Measurements from ENCODE around the gene PDCD1. TPM values are rescaled to one million over a fixed set of nuclear protein-coding genes. Genes with fewer than 3 reads are reported as not detected.

PDCD1 gene
- total RNA-seq, 3 donors from 2014 or later (not counting 1 experiment from before 2014, with no cell fraction given): 0.45 TPM; not detected in 2

DNA sequence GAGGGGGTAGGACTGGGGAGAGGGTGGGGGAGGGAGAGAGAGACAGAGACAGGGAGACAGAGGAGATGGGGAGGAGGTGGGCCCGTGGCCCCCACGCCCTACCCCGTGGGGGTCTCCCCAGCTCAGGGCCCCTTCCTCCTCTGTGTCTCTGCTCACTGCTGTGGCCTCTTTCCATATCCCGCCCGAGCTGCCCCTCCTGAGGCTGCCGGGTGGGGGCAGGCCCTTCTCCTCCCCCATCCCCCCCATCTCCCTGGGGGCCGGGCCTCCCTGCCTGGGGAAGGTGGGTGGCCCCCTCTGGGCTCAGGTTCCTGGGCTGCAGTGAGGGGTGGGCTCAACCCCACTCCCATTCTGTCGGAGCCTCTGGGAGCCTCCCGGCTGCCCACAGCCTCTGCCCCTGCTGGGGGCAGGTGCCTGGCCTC, 332 bp upstream of the PDCD1 start:
- peaks cover 8% of the 10 kb centered on the region for H3K27me3 ChIP-seq (ENCODE audit: control insufficient read depth, insufficient read depth, low read length)
- peak overlapping the region; percentile 63 for H3K27ac ChIP-seq (ENCODE audit: low read length)
- Mint-ChIP-seq H3K4me1 (peaks cover 8 to 36% of the 10 kb centered on the region in 2 donors), H3K9me3 (no peaks in the 10 kb centered on the region), H3K4me3 (no peak overlapping the region), H3K27ac (no peak overlapping the region), H3K27me3 (ENCODE audit: low read depth in 2 of 2) (peaks cover 0 to 21% of the 10 kb centered on the region in 2 donors), H3K36me3 (no peaks in the 10 kb centered on the region)
- TF ChIP-seq, protein P1, sequence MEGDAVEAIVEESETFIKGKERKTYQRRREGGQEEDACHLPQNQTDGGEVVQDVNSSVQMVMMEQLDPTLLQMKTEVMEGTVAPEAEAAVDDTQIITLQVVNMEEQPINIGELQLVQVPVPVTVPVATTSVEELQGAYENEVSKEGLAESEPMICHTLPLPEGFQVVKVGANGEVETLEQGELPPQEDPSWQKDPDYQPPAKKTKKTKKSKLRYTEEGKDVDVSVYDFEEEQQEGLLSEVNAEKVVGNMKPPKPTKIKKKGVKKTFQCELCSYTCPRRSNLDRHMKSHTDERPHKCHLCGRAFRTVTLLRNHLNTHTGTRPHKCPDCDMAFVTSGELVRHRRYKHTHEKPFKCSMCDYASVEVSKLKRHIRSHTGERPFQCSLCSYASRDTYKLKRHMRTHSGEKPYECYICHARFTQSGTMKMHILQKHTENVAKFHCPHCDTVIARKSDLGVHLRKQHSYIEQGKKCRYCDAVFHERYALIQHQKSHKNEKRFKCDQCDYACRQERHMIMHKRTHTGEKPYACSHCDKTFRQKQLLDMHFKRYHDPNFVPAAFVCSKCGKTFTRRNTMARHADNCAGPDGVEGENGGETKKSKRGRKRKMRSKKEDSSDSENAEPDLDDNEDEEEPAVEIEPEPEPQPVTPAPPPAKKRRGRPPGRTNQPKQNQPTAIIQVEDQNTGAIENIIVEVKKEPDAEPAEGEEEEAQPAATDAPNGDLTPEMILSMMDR (IDR thresholded peaks at IDR 0.05): no peak
- H3K9me3 ChIP-seq (ENCODE audit: control insufficient read depth, insufficient read depth, low read length): no peaks in the 10 kb centered on the region
- H3K4me1 ChIP-seq (ENCODE audit: control insufficient read depth, insufficient read depth, low read length): peaks cover 47% of the 10 kb centered on the region
- no peaks in the 10 kb centered on the region for H3K36me3 ChIP-seq (ENCODE audit: control insufficient read depth, insufficient read depth, low read length)
- 26% methylated on average over 9 of the region's 9 CpGs for WGBS (ENCODE audit: insufficient coverage)
- no peak for DNase-seq
- intact Hi-C loops (cut with micrococcal nuclease): no loop called here
- ATAC-seq: no peak
- no peak overlapping the region for H3K4me3 ChIP-seq (ENCODE audit: low read length)

DNA sequence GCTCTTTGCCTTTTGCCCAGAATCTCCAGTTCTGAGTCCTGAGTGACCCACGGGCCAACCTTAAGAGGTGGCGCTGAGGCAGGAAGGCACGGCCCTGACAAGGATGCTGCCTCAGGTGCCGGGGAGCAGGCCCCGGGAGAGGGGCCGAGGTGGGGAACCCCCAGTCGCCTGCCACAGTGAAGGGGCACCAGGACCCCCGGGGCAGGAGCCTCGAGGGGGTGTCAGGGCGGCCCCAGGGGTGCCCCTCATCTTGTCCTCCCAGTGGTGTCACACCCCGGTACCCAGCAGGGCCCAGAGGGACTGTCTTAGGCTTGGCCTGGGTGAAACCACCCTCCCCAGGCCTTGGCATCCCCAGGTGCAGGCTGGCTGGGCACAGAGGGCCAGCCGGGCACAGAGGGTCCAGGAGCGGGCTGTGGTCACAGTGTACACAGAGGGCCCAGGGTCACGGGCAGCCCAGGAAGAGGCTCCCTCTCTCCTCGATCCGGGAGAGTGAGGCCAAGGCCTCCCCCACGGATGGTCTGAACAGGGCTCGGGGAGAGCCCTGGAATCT, 1.0 kb downstream of the PDCD1 start:
- TF ChIP-seq, protein P1 (IDR thresholded peaks at IDR 0.05): no peak
- Mint-ChIP-seq H3K27me3 (ENCODE audit: low read depth in 2 of 2) (peaks cover 0 to 18% of the 10 kb centered on the region in 2 donors), H3K4me1 (peaks cover 0 to 26% of the 10 kb centered on the region in 2 donors), H3K36me3 (no peaks in the 10 kb centered on the region), H3K9me3 (no peaks in the 10 kb centered on the region), H3K27ac (no peak overlapping the region), H3K4me3 (no peak overlapping the region)
- intact Hi-C loops (cut with micrococcal nuclease): no loop called here
- Histone ChIP-seq H3K36me3 (ENCODE audit: control insufficient read depth, insufficient read depth, low read length) (no peaks in the 10 kb centered on the region), H3K27me3 (ENCODE audit: control insufficient read depth, insufficient read depth, low read length) (peaks cover under 1% of the 10 kb centered on the region), H3K9me3 (ENCODE audit: control insufficient read depth, insufficient read depth, low read length) (no peaks in the 10 kb centered on the region), H3K4me1 (ENCODE audit: control insufficient read depth, insufficient read depth, low read length) (peaks cover 37% of the 10 kb centered on the region), H3K4me3 (ENCODE audit: low read length) (no peak overlapping the region), H3K27ac (ENCODE audit: low read length) (no peak overlapping the region)
- DNase-seq: no peak
- no peak for ATAC-seq
- WGBS (ENCODE audit: insufficient coverage): 79% methylated on average over 18 of the region's 18 CpGs

DNA sequence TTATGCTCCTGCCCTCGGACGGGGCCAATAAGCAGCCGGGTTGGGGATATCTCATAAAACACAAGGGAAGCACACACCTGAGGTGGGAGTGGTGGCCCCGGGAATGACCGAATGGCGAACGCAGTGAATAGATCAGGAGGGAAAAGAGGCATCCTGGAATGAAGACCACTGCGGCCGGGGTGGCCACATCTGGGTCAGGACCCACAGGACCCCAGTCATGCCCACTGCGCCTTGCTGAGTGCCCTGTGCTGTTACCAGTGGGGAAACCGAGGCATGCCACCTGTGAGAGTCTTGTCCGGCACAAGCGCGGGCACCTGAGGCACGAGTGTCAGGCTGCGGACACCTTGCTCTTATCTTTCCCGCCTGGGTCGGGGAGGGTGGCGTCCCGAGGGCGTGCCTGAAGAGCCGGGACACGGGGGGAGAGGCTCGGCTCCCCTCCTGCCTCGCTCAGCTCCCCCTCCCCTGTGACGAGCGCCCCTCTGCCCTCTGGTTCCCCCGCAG, 1.6 kb downstream of the PDCD1 start:
- H3K27me3 ChIP-seq (ENCODE audit: control insufficient read depth, insufficient read depth, low read length): no peaks in the 10 kb centered on the region
- no peaks in the 10 kb centered on the region for H3K36me3 Mint-ChIP-seq
- 89% methylated on average over 27 of the region's 28 CpGs for WGBS (ENCODE audit: insufficient coverage)

More for the DNA sequence above, 1.6 kb downstream of the PDCD1 start:
- Histone ChIP-seq H3K4me3 (ENCODE audit: low read length) (no peak overlapping the region), H3K4me1 (ENCODE audit: control insufficient read depth, insufficient read depth, low read length) (peaks cover 34% of the 10 kb centered on the region), H3K27ac (ENCODE audit: low read length) (no peak overlapping the region), H3K36me3 (ENCODE audit: control insufficient read depth, insufficient read depth, low read length) (no peaks in the 10 kb centered on the region), H3K9me3 (ENCODE audit: control insufficient read depth, insufficient read depth, low read length) (no peaks in the 10 kb centered on the region)
- intact Hi-C loops (cut with micrococcal nuclease): no loop called here
- no peak for ATAC-seq
- no peak for DNase-seq
- H3K27ac Mint-ChIP-seq: no peak overlapping the region
- peaks cover 0 to 24% of the 10 kb centered on the region in 2 donors for H3K4me1 Mint-ChIP-seq
- peaks cover 0 to 18% of the 10 kb centered on the region in 2 donors for H3K27me3 Mint-ChIP-seq (ENCODE audit: low read depth in 2 of 2)
- no peaks in the 10 kb centered on the region for H3K9me3 Mint-ChIP-seq
- TF ChIP-seq, protein P1 (IDR thresholded peaks at IDR 0.05): no peak
- no peak overlapping the region for H3K4me3 Mint-ChIP-seq
